Spleen (tissue), 11 donors: ENCODE results near the gene DST. TPM values are rescaled to one million over a fixed set of nuclear protein-coding genes. Genes with fewer than 3 reads are reported as not detected.

ENCODE experiments used
- DNase-seq: peaks from one replicate; pipeline ENCODE4 v3.0.0-alpha.2; 2020
- H3K27ac ChIP-seq, 8 donors: fragments of 200-600 bp; sonication (generic) in 7 of 8; 1 replicate in 4 of 8; 2 replicates in 4 of 8; pipeline versions ENCODE4 v1.5.0 to v1.8.0; 2016 to 2021; ENCODE audit warnings: inconsistent platforms in 4 of 8, mild to moderate bottlenecking in 4 of 8, moderate library complexity in 1 of 8
- H3K27me3 ChIP-seq, 7 donors: fragments of 200-600 bp; sonication (generic) in 6 of 7; replicated peaks in 1 of 7; 1 replicate in 4 of 7; 2 replicates in 3 of 7; pipeline versions ENCODE4 v1.5.0 to v1.8.0; 2016 to 2021; ENCODE audit warnings: inconsistent platforms in 3 of 7, mild to moderate bottlenecking in 1 of 7
- H3K36me3 ChIP-seq, 6 donors: fragments of 200-600 bp; sonication (generic) in 5 of 6; 1 replicate in 4 of 6; 2 replicates in 2 of 6; pipeline versions ENCODE4 v1.5.0 to v1.8.0; 2016 to 2021; ENCODE audit warnings: inconsistent platforms in 2 of 6
- H3K4me1 ChIP-seq, 6 donors: fragments of 200-600 bp; sonication (generic) in 5 of 6; 1 replicate in 3 of 6; 2 replicates in 3 of 6; pipeline versions ENCODE4 v1.5.0 to v1.8.0; 2016 to 2021; ENCODE audit warnings: inconsistent platforms in 3 of 6
- H3K4me3 ChIP-seq, 8 donors: fragments of 200-600 bp; sonication (generic) in 7 of 8; 1 replicate in 4 of 8; 2 replicates in 4 of 8; pipeline versions ENCODE4 v1.5.0 to v1.8.0; 2016 to 2021; ENCODE audit warnings: inconsistent platforms in 4 of 8, mild to moderate bottlenecking in 4 of 8, moderate library complexity in 2 of 8
- H3K9me3 ChIP-seq, 8 donors: fragments of 200-600 bp; sonication (generic) in 7 of 8; 1 replicate in 4 of 8; 2 replicates in 4 of 8; pipeline versions ENCODE4 v1.5.0 to v1.8.0; 2016 to 2021; ENCODE audit warnings: inconsistent platforms in 4 of 8
- CTCF ChIP-seq, 11 experiments: fragments of 200-600 bp in 7 of 11; fragments of 450-650 bp in 4 of 11; sonication (generic) in 4 of 11; IDR thresholded peaks in 8 of 11; conservative IDR thresholded peaks in 3 of 11; 1 replicate in 7 of 11; 2 replicates in 4 of 11; pipeline versions ENCODE4 v1.4.0 to v1.8.0; 2016 to 2021; ENCODE audit warnings: antibody characterized with exemption in 11 of 11, inconsistent platforms in 4 of 11, mild to moderate bottlenecking in 1 of 11
- POLR2A ChIP-seq, 3 donors: fragments of 450-650 bp; IDR thresholded peaks; one replicate each; pipeline ENCODE4 v1.5.1; 2017; ENCODE audit warnings: antibody characterized with exemption in 3 of 3, mild to moderate bottlenecking in 1 of 3
- POLR2AphosphoS5 ChIP-seq, 3 donors: sonication (generic); formaldehyde crosslinking; IDR thresholded peaks; one replicate each; pipeline ENCODE4 v1.5.1; 2017; ENCODE audit warnings: antibody characterized with exemption in 3 of 3
- WGBS, 5 donors: extraction: QIAGEN DNeasy Blood & Tissue Kit in 3 of 5; methylation state at CpG; one replicate each; pipeline versions ENCODE4 v1.1.5 to v1.1.7; 2013 to 2018; 5-methylcytosine and 5-hydroxymethylcytosine counted together
- intact Hi-C: fragments of 100-400 bp; cut with DNase I; formaldehyde crosslinking; loops from one replicate; pipeline ENCODE4 v1.15.0; 2023; ENCODE audit warnings: low total_unique reads
- polyA plus RNA-seq, 3 donors: library from polyadenylated mRNA; stranded (reverse); fragments of 200-250 nt; gene quantifications; one replicate each; pipeline ENCODE4 v1.2.1, GENCODE V29; 2013
- total RNA-seq, 7 donors: library from RNA; depleted of rRNA in 3 of 7; stranded (reverse); fragments of >200 nt in 3 of 7; fragmentation: NEBNext Ultra II Directional in 4 of 7; extraction: Animal tissue kit (Norgen Biotek cat#: 25700) in 4 of 7; gene quantifications; one replicate each; pipeline versions ENCODE4 v1.1.0 to v1.2.1, GENCODE V29; 2016 to 2021
- donor health status: healthy with polysubstance abuse.
- donor health status: DM: no; HTN: no; CAD: no; lungs with moderate emphysema.
- donor health status: DM: no; HTN: no; CAD: no.
- donor health status: Bipolar disorder and iron deficiency.
- donor health status: healthy.
- donor health status: DM: no; HTN: no; CAD: no.
- donor health status: DM: yes; HTN: yes; CAD: no.

Gene DST
- total and polyA plus RNA-seq, 10 donors = 16.5 to 236 (median 156) TPM

- Histone ChIP-seq H3K9me3 (no peaks in the 10 kb centered on the region), H3K4me3 (no peak overlapping the region), H3K27ac (no peak overlapping the region), H3K4me1 (peaks cover 0 to 8% (median 0%) of the 10 kb centered on the region in 6 donors), H3K36me3 (peaks cover 0 to 6% (median 0%) of the 10 kb centered on the region in 6 donors), H3K27me3 (no peaks in the 10 kb centered on the region)
- no peak for TF ChIP-seq POLR2A (IDR thresholded peaks at IDR 0.05)
- TF ChIP-seq CTCF (IDR thresholded peaks at IDR 0.05 in 8 of 11, conservative IDR thresholded peaks at IDR 0.05 in 3 of 11) = no peak
- no peak for TF ChIP-seq POLR2AphosphoS5 (IDR thresholded peaks at IDR 0.05)
- WGBS, 5 donors = 89 to 96% (median 92%) methylated on average over 2 of the region's 2 CpGs
- intact Hi-C loops = no loop called here
- DNase-seq = no peak
Observed at GRCh38 chr6:56574292-56574691, 68.4 kb downstream of the DST start.

GRCh38 chr6:56573624-56574023 lies 69.1 kb downstream of the DST start:
- Histone ChIP-seq H3K27ac (no peak overlapping the region), H3K27me3 (no peaks in the 10 kb centered on the region), H3K4me3 (no peak overlapping the region), H3K4me1 (peaks cover 0 to 8% (median 0%) of the 10 kb centered on the region in 6 donors), H3K36me3 (peaks cover 0 to 6% (median 0%) of the 10 kb centered on the region in 6 donors), H3K9me3 (no peaks in the 10 kb centered on the region)
- DNase-seq = no peak
- 44 to 72% (median 57%) methylated on average over 2 of the region's 2 CpGs for WGBS, 5 donors
- no peak for TF ChIP-seq POLR2A (IDR thresholded peaks at IDR 0.05)
- TF ChIP-seq POLR2AphosphoS5 (IDR thresholded peaks at IDR 0.05) = no peak
- TF ChIP-seq CTCF (IDR thresholded peaks at IDR 0.05 in 8 of 11, conservative IDR thresholded peaks at IDR 0.05 in 3 of 11) = no peak
- intact Hi-C loops = no loop called here

- no peak overlapping the region for H3K4me3 ChIP-seq
- peaks cover 0 to 6% (median 0%) of the 10 kb centered on the region in 6 donors for H3K36me3 ChIP-seq
- intact Hi-C loops = no loop called here
- H3K27ac ChIP-seq = no peak overlapping the region
- no peaks in the 10 kb centered on the region for H3K27me3 ChIP-seq
- TF ChIP-seq POLR2A (IDR thresholded peaks at IDR 0.05) = no peak
- TF ChIP-seq CTCF (IDR thresholded peaks at IDR 0.05 in 8 of 11, conservative IDR thresholded peaks at IDR 0.05 in 3 of 11) = no peak
- no peak for TF ChIP-seq POLR2AphosphoS5 (IDR thresholded peaks at IDR 0.05)
- no peaks in the 10 kb centered on the region for H3K9me3 ChIP-seq
- WGBS, 5 donors = 50 to 85% (median 73%) methylated on average over 3 of the region's 3 CpGs
- H3K4me1 ChIP-seq = peaks cover 0 to 8% (median 0%) of the 10 kb centered on the region in 6 donors
- DNase-seq = no peak
Observed at GRCh38 chr6:56572788-56573471, 69.8 kb downstream of the DST start.

- no peak for DNase-seq
- Histone ChIP-seq H3K36me3 (peaks cover 0 to 10% (median 0%) of the 10 kb centered on the region in 6 donors), H3K27ac (no peak overlapping the region), H3K9me3 (no peaks in the 10 kb centered on the region), H3K4me3 (no peak overlapping the region), H3K27me3 (no peaks in the 10 kb centered on the region), H3K4me1 (peaks cover 0 to 8% (median 0%) of the 10 kb centered on the region in 6 donors)
- TF ChIP-seq CTCF (IDR thresholded peaks at IDR 0.05 in 8 of 11, conservative IDR thresholded peaks at IDR 0.05 in 3 of 11) (no peak), POLR2AphosphoS5 (IDR thresholded peaks at IDR 0.05) (no peak), POLR2A (IDR thresholded peaks at IDR 0.05) (no peak)
- intact Hi-C loops = no loop called here
- WGBS, 5 donors = 63 to 93% (median 85%) methylated on average over 4 of the region's 4 CpGs
Observed at GRCh38 chr6:56571605-56572004, 71.1 kb downstream of the DST start.
